22Rv1 (cell line): ENCODE measurements around the gene PBX1.

Source experiments
- H3K27ac ChIP-seq: fragments of 450-650 bp; 2 replicates; pipeline ENCODE4 v1.5.1; 2017
- CTCF ChIP-seq: fragments of 450-650 bp; IDR thresholded peaks from 2 replicates; pipeline ENCODE4 v1.5.1; 2017; ENCODE audit warnings: mild to moderate bottlenecking
- ZFX ChIP-seq: fragments of 450-650 bp; IDR thresholded peaks from 2 replicates; pipeline ENCODE4 v1.6.1; 2017; ENCODE audit warnings: antibody characterized with exemption, borderline replicate concordance

Gene PBX1

GRCh38 chr1:164728719-164729118, 169.7 kb downstream of the PBX1 start:
- H3K27ac ChIP-seq, result no peak overlapping the region
- no peak for TF ChIP-seq ZFX
- TF ChIP-seq CTCF, result no peak

GRCh38 chr1:164731161-164731876, 172.3 kb downstream of the PBX1 start:
- TF ChIP-seq CTCF (no peak), ZFX (no peak)
- H3K27ac ChIP-seq, result no peak overlapping the region

GRCh38 chr1:164733070-164733469, 174.1 kb downstream of the PBX1 start:
- TF ChIP-seq ZFX, result no peak
- TF ChIP-seq CTCF, result no peak

GRCh38 chr1:164733734-164734133, 174.8 kb downstream of the PBX1 start:
- H3K27ac ChIP-seq, result no peak overlapping the region
- no peak for TF ChIP-seq CTCF
- TF ChIP-seq ZFX, result no peak

More at GRCh38 chr1:164733070-164733469, 174.1 kb downstream of the PBX1 start:
- H3K27ac ChIP-seq, result no peak overlapping the region

- TF ChIP-seq ZFX (no peak), CTCF (no peak)
- no peak overlapping the region for H3K27ac ChIP-seq
Observed at GRCh38 chr1:164735315-164736052, 176.5 kb downstream of the PBX1 start.

GRCh38 chr1:164736137-164736536, 177.2 kb downstream of the PBX1 start:
- no peak for TF ChIP-seq ZFX
- TF ChIP-seq CTCF, result no peak
- no peak overlapping the region for H3K27ac ChIP-seq

GRCh38 chr1:164739189-164739588, 180.2 kb downstream of the PBX1 start:
- no peak for TF ChIP-seq ZFX
- no peak for TF ChIP-seq CTCF
- H3K27ac ChIP-seq, result no peak overlapping the region
